GM06990 (cell line): ENCODE results near the gene GBGT1.

Experiments
- DNase-seq: peaks from one replicate; pipeline ENCODE4 v3.0.0-alpha.2; 2011; ENCODE audit not compliant: insufficient read length; ENCODE audit errors: extremely low read depth
- H3K27me3 ChIP-seq: replicated peaks from 2 replicates; pipeline ENCODE4 v1.6.0; 2011; ENCODE audit warnings: low read length; ENCODE audit not compliant: control insufficient read depth, insufficient read depth
- H3K36me3 ChIP-seq: 2 replicates; pipeline ENCODE4 v1.5.1; 2011; ENCODE audit warnings: low read length; ENCODE audit not compliant: control insufficient read depth, insufficient read depth
- H3K4me3 ChIP-seq: replicated peaks from 2 replicates; pipeline ENCODE4 v1.5.1; 2011; ENCODE audit warnings: low read depth, mild to moderate bottlenecking, control low read depth, low read length
- TF ChIP-seq, protein P1 (sequence below): IDR thresholded peaks from 2 replicates; pipeline ENCODE4 v1.5.1; 2011; ENCODE audit warnings: low read length, control low read depth, mild to moderate bottlenecking, inconsistent platforms; ENCODE audit not compliant: insufficient read depth, poor library complexity, severe bottlenecking

Gene GBGT1

DNA sequence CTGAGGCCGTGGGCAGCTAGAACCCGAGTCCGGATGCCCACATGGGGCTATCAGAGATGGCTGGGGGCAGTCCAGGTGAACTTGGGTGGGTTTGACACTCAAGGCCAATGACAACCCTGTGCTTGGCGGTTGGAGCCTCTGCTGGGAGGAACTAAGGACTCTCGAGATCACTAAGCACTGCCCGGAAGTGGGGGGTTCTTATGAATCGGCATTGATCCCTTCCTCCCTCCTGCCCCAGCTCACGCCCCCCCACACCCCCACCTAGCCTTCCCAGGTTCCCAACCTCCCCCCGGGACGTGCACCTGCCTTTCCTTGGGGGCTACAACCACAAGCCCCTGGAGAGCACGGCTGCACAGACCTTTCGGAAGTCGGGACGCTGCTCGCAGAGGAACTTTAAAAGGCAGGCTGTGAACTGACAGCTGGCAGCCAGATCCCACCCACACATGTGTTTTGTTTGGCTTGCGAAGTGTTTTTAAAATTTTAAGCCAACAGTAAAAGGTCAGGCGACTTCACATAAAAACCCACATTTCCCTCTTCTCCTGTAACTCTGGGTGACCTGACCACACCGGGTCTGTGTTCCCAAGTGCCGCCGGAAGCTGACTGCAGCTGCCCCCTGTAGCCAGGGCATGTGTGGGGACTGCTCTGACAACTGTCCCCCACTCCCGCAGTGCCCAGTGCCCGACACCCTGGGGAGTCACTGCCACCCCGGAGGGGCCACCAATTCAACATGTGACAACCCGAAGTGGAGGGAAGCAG, 37.6 kb downstream of the GBGT1 start:
- TF ChIP-seq, protein P1, sequence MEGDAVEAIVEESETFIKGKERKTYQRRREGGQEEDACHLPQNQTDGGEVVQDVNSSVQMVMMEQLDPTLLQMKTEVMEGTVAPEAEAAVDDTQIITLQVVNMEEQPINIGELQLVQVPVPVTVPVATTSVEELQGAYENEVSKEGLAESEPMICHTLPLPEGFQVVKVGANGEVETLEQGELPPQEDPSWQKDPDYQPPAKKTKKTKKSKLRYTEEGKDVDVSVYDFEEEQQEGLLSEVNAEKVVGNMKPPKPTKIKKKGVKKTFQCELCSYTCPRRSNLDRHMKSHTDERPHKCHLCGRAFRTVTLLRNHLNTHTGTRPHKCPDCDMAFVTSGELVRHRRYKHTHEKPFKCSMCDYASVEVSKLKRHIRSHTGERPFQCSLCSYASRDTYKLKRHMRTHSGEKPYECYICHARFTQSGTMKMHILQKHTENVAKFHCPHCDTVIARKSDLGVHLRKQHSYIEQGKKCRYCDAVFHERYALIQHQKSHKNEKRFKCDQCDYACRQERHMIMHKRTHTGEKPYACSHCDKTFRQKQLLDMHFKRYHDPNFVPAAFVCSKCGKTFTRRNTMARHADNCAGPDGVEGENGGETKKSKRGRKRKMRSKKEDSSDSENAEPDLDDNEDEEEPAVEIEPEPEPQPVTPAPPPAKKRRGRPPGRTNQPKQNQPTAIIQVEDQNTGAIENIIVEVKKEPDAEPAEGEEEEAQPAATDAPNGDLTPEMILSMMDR = no peak
- peak; percentile 78 for DNase-seq
- H3K4me3 ChIP-seq = peak overlapping the region; percentile 58

DNA sequence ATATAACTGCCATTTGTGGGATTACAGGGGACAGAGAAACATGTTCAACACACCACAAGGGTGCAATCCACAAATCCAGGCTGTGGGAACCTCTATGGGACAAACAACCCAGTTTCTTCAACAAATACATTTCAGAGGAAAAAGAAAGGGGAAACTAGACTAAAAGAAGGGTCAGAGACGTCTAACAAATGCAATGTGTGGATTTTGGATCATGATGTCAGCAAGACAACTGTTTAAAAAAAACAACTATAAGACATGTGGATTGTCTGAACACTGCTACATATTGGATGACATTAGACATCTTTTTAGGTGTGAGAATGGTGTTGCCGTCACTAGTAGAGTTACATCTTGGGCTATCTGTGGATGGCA, 38.8 kb downstream of the GBGT1 start:
- DNase-seq = no peak
- TF ChIP-seq, protein P1 = no peak
- Histone ChIP-seq H3K36me3 (no peaks in the 10 kb centered on the region; the same call in 1 of the 2 replicates), H3K27me3 (no peaks in the 10 kb centered on the region), H3K4me3 (no peak overlapping the region)

More for the DNA sequence above, 37.6 kb downstream of the GBGT1 start:
- H3K27me3 ChIP-seq = no peaks in the 10 kb centered on the region
- H3K36me3 ChIP-seq = no peaks in the 10 kb centered on the region; the same call in 1 of the 2 replicates

DNA sequence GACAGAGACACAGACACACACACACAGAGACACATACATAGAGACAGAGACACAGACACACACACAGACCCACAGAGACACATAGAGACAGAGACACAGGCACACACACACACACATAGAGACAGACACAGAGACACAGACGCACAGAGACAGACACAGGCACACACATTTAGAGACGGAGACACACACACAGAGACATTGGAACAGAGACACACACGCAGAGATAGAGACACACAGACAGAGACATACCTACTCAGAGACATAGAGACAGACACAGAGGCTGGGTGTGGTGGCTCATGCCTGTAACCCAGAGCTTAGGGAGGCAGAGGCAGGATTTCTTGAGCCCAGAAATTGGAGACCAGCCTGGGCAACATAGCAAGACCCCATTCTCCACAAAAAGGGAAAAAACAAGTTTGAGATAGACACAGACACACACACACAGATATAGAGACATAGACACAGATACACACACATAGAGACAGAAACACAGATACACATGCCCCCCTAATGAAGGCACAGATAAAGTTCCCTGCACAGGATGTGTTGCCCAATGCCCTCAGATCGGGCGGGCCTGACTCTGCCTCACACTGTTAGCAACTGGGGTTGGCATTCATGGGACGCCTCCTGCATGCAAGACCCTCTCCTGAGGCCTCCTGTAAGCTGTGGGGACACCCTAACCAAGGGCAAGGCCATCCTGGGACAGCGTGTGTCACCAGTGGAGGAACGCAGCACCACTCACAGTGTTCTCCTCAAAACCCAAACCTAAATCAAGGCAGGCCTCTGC, 39.4 kb downstream of the GBGT1 start:
- no peak for DNase-seq
- TF ChIP-seq, protein P1 = no peak
- H3K4me3 ChIP-seq = no peak overlapping the region
- no peaks in the 10 kb centered on the region; the same call in 1 of the 2 replicates for H3K36me3 ChIP-seq
- no peaks in the 10 kb centered on the region for H3K27me3 ChIP-seq

DNA sequence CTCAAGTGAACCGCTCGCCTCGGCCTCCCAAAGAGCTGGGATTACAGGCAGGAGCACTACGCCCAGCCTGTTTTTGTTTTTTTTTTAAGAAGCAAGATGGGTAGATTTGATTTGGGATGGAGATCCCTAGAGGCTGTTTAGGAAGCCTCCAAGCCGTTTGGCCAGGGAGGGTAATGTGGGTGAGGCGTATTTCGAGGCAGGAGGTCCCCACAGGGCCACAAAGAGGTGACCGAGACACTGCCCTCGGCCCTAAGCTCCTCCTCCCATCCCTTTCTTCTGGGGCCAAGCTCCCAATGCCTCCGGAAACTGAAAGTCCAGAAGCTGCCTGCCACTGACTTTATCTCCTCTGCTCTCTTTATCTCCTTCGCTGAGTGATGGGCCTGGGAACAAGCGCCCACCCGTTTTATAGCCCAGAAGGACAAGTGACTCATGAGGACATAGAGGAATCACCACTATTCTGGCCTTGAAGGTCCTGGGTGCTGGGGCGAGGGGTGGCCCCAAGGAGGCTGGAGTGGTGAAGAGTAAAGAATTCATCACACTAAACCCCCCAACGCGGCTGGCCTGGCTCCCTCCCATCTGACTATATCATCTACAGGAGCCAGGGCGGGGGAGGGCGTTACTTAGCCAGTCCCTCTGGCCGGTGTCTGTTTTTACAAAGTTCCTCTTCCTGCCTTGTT, 40.6 kb downstream of the GBGT1 start:
- TF ChIP-seq, protein P1 = no peak

DNA sequence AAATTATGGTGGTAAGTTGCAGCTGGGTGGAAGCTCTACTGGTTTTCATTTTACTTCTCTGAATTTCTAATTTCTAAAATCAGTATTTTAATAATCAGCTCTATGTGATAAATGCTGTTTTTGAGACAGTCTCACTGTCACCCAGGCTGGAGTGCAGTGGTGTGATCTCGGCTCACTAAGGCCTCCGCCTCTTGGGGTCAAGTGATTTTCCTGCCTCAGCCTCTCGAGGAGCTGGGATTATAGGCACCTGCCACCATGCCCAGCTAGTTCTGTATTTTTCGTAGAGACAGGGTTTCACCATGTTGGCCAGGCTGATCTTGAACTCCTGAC, 41.1 kb downstream of the GBGT1 start:
- TF ChIP-seq, protein P1 = no peak
- no peaks in the 10 kb centered on the region; the same call in 1 of the 2 replicates for H3K36me3 ChIP-seq
- no peak for DNase-seq
- no peaks in the 10 kb centered on the region for H3K27me3 ChIP-seq
- no peak overlapping the region for H3K4me3 ChIP-seq

More for the DNA sequence above, 40.6 kb downstream of the GBGT1 start:
- H3K36me3 ChIP-seq = no peaks in the 10 kb centered on the region; the same call in 1 of the 2 replicates
- no peak overlapping the region for H3K4me3 ChIP-seq
- no peaks in the 10 kb centered on the region for H3K27me3 ChIP-seq
- DNase-seq = no peak
